Transverse colon (tissue), 4 donors: ENCODE results near the gene TOB2.

Experiments used
- CTCF ChIP-seq, 5 experiments: fragments of 200-600 bp in 3 of 5; fragments of 450-650 bp in 2 of 5; sonication (generic) in 3 of 5; IDR thresholded peaks; 1 replicate in 2 of 5; 2 replicates in 3 of 5; pipeline ENCODE4 v1.5.1; 2016 to 2017; ENCODE audit warnings: antibody characterized with exemption in 5 of 5, inconsistent platforms in 3 of 5, mild to moderate bottlenecking in 2 of 5, moderate library complexity in 1 of 5
- EP300 ChIP-seq: sonication (generic); formaldehyde crosslinking; IDR thresholded peaks from one replicate; pipeline ENCODE4 v1.6.1; 2017; ENCODE audit warnings: antibody characterized with exemption, low read depth
- POLR2A ChIP-seq: fragments of 450-650 bp; IDR thresholded peaks from one replicate; pipeline ENCODE4 v1.6.1; 2016; ENCODE audit warnings: antibody characterized with exemption, mild to moderate bottlenecking, moderate library complexity
- POLR2AphosphoS5 ChIP-seq, 3 donors: sonication (generic); formaldehyde crosslinking; IDR thresholded peaks; one replicate each; pipeline ENCODE4 v1.6.1; 2016; ENCODE audit warnings: antibody characterized with exemption in 3 of 3

GRCh38 chr22:41387341-41387740 lies 59.3 kb downstream of the TOB2 start:
- TF ChIP-seq CTCF (IDR thresholded peaks at IDR 0.05) (no peak), POLR2AphosphoS5 (IDR thresholded peaks at IDR 0.05) (no peak), POLR2A (no peak), EP300 (no peak)
